ENCODE measurements around the gene SND1. TPM values are rescaled to one million over a fixed set of nuclear protein-coding genes. Genes with fewer than 3 reads are reported as not detected.

Gene SND1
- total and polyA plus RNA-seq, 2 donors (not counting 1 experiment from before 2014, with no cell fraction given), result 137 to 174 TPM

DNA sequence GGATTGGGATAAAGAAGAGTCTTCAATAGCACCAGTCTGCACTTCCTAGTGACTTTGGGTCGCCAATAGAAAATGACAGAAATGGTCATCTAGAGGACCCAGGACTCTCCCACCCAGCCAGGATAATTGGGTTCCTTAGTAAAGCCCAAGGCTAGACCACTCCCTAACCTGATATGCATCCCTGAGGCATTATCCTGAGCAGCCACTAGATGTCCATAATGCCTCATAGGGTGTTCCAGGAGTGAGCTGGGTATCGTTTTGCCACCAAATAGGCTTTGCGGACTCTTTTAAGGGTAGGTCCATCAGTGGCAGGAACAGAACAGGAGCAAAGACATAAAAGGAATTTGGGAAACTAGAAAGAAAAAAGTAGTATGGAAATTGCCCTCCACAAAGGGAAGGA lies 383.7 kb downstream of the SND1 start:
- no peaks in the 10 kb centered on the region for H3K9me3 ChIP-seq (ENCODE audit: control insufficient read depth, insufficient read depth, low read depth, low read length)
- H3K79me2 ChIP-seq (ENCODE audit: control insufficient read depth, insufficient read depth, low read length), result no peaks in the 10 kb centered on the region
- H3K27ac ChIP-seq (ENCODE audit: insufficient read depth, low read length), result no peak overlapping the region
- H3K9ac ChIP-seq (ENCODE audit: insufficient read depth, low read length), result no peak overlapping the region
- no peaks in the 10 kb centered on the region for H3K36me3 ChIP-seq (ENCODE audit: control insufficient read depth, insufficient read depth, low read length)
- H3K4me2 ChIP-seq (ENCODE audit: extremely low read depth, insufficient read depth, low read length), result no peak overlapping the region
- H4K20me1 ChIP-seq (ENCODE audit: control insufficient read depth, extremely low read depth, insufficient read depth, low read length), result no peaks in the 10 kb centered on the region
- H3K4me1 ChIP-seq (ENCODE audit: control insufficient read depth, extremely low read depth, insufficient read depth, low read length), result peaks cover 2% of the 10 kb centered on the region
- no peak overlapping the region for H3K4me3 ChIP-seq (replicated peaks in 1 of 4; ENCODE audit: control extremely low read depth in 1 of 4, insufficient read depth in 1 of 4, low read depth in 3 of 4, low read length in 4 of 4)
- DNase-seq (ENCODE audit: low read depth in 2 of 2), result peak in 1 of 2 donors; percentile 28
- H3K27me3 ChIP-seq (ENCODE audit: control insufficient read depth, insufficient read depth, low read length), result no peaks in the 10 kb centered on the region
- TF ChIP-seq CTCF (conservative IDR thresholded peaks at IDR 0.05 in 1 of 2, IDR thresholded peaks at IDR 0.05 in 1 of 2; ENCODE audit: low read depth in 1 of 2, low read length in 2 of 2) (peak; percentile 39 to 56), EZH2 (IDR thresholded peaks at IDR 0.05; ENCODE audit: low read length, missing control alignments) (no peak)
- no peak overlapping the region for H2AFZ ChIP-seq (ENCODE audit: low read length)

GRCh38 chr7:128036226-128036940 lies 384.4 kb downstream of the SND1 start:
- no peak overlapping the region for H3K9ac ChIP-seq (ENCODE audit: insufficient read depth, low read length)
- H4K20me1 ChIP-seq (ENCODE audit: control insufficient read depth, extremely low read depth, insufficient read depth, low read length), result no peaks in the 10 kb centered on the region
- no peak overlapping the region for H3K4me2 ChIP-seq (ENCODE audit: extremely low read depth, insufficient read depth, low read length)
- H3K4me3 ChIP-seq (replicated peaks in 1 of 4; ENCODE audit: control extremely low read depth in 1 of 4, insufficient read depth in 1 of 4, low read depth in 3 of 4, low read length in 4 of 4), result no peak overlapping the region
- H3K79me2 ChIP-seq (ENCODE audit: control insufficient read depth, insufficient read depth, low read length), result no peaks in the 10 kb centered on the region
- peaks cover 2% of the 10 kb centered on the region for H3K4me1 ChIP-seq (ENCODE audit: control insufficient read depth, extremely low read depth, insufficient read depth, low read length)
- no peak overlapping the region for H3K27ac ChIP-seq (ENCODE audit: insufficient read depth, low read length)
- no peak for DNase-seq (ENCODE audit: low read depth in 2 of 2)
- TF ChIP-seq EZH2 (IDR thresholded peaks at IDR 0.05; ENCODE audit: low read length, missing control alignments) (no peak), CTCF (conservative IDR thresholded peaks at IDR 0.05 in 1 of 2, IDR thresholded peaks at IDR 0.05 in 1 of 2; ENCODE audit: low read depth in 1 of 2, low read length in 2 of 2) (no peak)
- H2AFZ ChIP-seq (ENCODE audit: low read length), result no peak overlapping the region
- H3K9me3 ChIP-seq (ENCODE audit: control insufficient read depth, insufficient read depth, low read depth, low read length), result no peaks in the 10 kb centered on the region
- no peaks in the 10 kb centered on the region for H3K27me3 ChIP-seq (ENCODE audit: control insufficient read depth, insufficient read depth, low read length)
- H3K36me3 ChIP-seq (ENCODE audit: control insufficient read depth, insufficient read depth, low read length), result no peaks in the 10 kb centered on the region

DNA sequence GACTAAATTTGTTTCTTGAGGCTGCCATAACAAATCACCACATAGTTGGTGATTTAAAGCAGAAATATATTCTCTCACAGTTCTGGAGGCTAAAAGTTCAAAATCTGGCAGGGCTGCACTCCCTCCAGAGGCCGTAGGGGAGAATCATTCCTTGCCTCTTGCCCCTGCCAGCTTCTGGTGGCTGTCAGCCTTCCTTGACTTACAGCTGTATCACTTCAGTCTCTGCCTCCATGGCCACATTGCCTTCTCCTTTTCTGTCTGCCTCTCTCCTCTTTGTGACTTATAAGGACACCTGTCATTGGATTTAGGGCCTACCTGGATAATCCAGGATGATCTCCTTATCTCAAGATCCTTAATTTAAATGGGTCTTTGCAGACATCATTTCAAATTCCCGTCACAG lies 385.1 kb downstream of the SND1 start:
- Histone ChIP-seq H3K4me3 (replicated peaks in 1 of 4; ENCODE audit: control extremely low read depth in 1 of 4, insufficient read depth in 1 of 4, low read depth in 3 of 4, low read length in 4 of 4) (no peak overlapping the region), H3K4me2 (ENCODE audit: extremely low read depth, insufficient read depth, low read length) (no peak overlapping the region), H3K79me2 (ENCODE audit: control insufficient read depth, insufficient read depth, low read length) (no peaks in the 10 kb centered on the region), H3K4me1 (ENCODE audit: control insufficient read depth, extremely low read depth, insufficient read depth, low read length) (peaks cover 2% of the 10 kb centered on the region), H4K20me1 (ENCODE audit: control insufficient read depth, extremely low read depth, insufficient read depth, low read length) (no peaks in the 10 kb centered on the region), H3K27ac (ENCODE audit: insufficient read depth, low read length) (no peak overlapping the region), H3K36me3 (ENCODE audit: control insufficient read depth, insufficient read depth, low read length) (no peaks in the 10 kb centered on the region), H3K9ac (ENCODE audit: insufficient read depth, low read length) (no peak overlapping the region), H3K9me3 (ENCODE audit: control insufficient read depth, insufficient read depth, low read depth, low read length) (no peaks in the 10 kb centered on the region), H2AFZ (ENCODE audit: low read length) (no peak overlapping the region), H3K27me3 (ENCODE audit: control insufficient read depth, insufficient read depth, low read length) (no peaks in the 10 kb centered on the region)
- no peak for DNase-seq (ENCODE audit: low read depth in 2 of 2)
- TF ChIP-seq EZH2 (IDR thresholded peaks at IDR 0.05; ENCODE audit: low read length, missing control alignments), result no peak
